ENCODE measurements around the gene ZNF678. TPM values are rescaled to one million over a fixed set of nuclear protein-coding genes. Genes with fewer than 3 reads are reported as not detected.

Gene ZNF678
- total and polyA plus RNA-seq, 11 donors, result 0.99 to 6.0 (median 3.1) TPM

- ATAC-seq (no peak), DNase-seq (no peak)
- Histone ChIP-seq H3K27me3 (no peaks in the 10 kb centered on the region), H3K4me3 (no peak overlapping the region), H3K36me3 (no peaks in the 10 kb centered on the region), H3K27ac (no peak overlapping the region), H3K4me1 (peaks cover 0 to 19% (median 7%) of the 10 kb centered on the region in 12 donors), H3K9me3 (no peaks in the 10 kb centered on the region)
- intact Hi-C loops (cut with DNase I), result loop anchor here in 4 of 10 donors (10.0 kb wide), 3 partner anchors 156 to 376 kb away; partner anchors contain the start of genes JMJD4 (in 1 of the 4), SNAP47 (in 1 of the 4) and WNT9A (in 1 of the 4)
- TF ChIP-seq POLR2A (IDR thresholded peaks at IDR 0.05) (no peak), CTCF (IDR thresholded peaks at IDR 0.05) (no peak)
- 74 to 98% (median 94%) methylated on average over 3 of the region's 3 CpGs for WGBS, 4 donors
Measured at GRCh38 chr1:227568593-227568992, 5.2 kb downstream of the ZNF678 start.

- H3K4me1 ChIP-seq, result peaks cover 0 to 11% (median 0%) of the 10 kb centered on the region in 12 donors
- no peaks in the 10 kb centered on the region for H3K36me3 ChIP-seq
- H3K27me3 ChIP-seq, result no peaks in the 10 kb centered on the region
- peak in 2 of 5 donors; percentile 32 to 50 for DNase-seq
- TF ChIP-seq POLR2A (IDR thresholded peaks at IDR 0.05), result no peak
- TF ChIP-seq CTCF (IDR thresholded peaks at IDR 0.05), result no peak
- WGBS, 4 donors, result 47 to 62% (median 53%) methylated on average over 7 of the region's 7 CpGs
- intact Hi-C loops (cut with DNase I), result no loop called here
- H3K27ac ChIP-seq, result no peak overlapping the region
- H3K9me3 ChIP-seq, result peaks cover 0 to 23% (median 4%) of the 10 kb centered on the region in 12 donors
- ATAC-seq, result peak; percentile 69 to 86 (median 82)
- H3K4me3 ChIP-seq, result no peak overlapping the region
Measured at GRCh38 chr1:227572752-227573151, 9.4 kb downstream of the ZNF678 start.

GRCh38 chr1:227574926-227575325, 11.6 kb downstream of the ZNF678 start:
- TF ChIP-seq CTCF (IDR thresholded peaks at IDR 0.05), result no peak
- TF ChIP-seq POLR2A (IDR thresholded peaks at IDR 0.05), result no peak
- Histone ChIP-seq H3K27ac (no peak overlapping the region), H3K9me3 (peaks cover 0 to 33% (median 4%) of the 10 kb centered on the region in 12 donors), H3K4me3 (no peak overlapping the region), H3K27me3 (no peaks in the 10 kb centered on the region), H3K4me1 (peaks cover 0 to 17% (median 0%) of the 10 kb centered on the region in 12 donors), H3K36me3 (no peaks in the 10 kb centered on the region)
- DNase-seq (no peak), ATAC-seq (no peak)
- 90 to 100% (median 95%) methylated on average over 1 of the region's 1 CpG for WGBS, 4 donors
- intact Hi-C loops (cut with DNase I), result no loop called here

- Histone ChIP-seq H3K27me3 (no peaks in the 10 kb centered on the region), H3K4me1 (peaks cover 0 to 17% (median 0%) of the 10 kb centered on the region in 12 donors), H3K9me3 (peaks cover 0 to 33% (median 4%) of the 10 kb centered on the region in 12 donors), H3K4me3 (no peak overlapping the region), H3K36me3 (no peaks in the 10 kb centered on the region), H3K27ac (no peak overlapping the region)
- intact Hi-C loops (cut with DNase I), result no loop called here
- TF ChIP-seq CTCF (IDR thresholded peaks at IDR 0.05) (no peak), POLR2A (IDR thresholded peaks at IDR 0.05) (no peak)
- peak in 2 of 4 donors; percentile 24 to 34 for ATAC-seq
- DNase-seq, result no peak
Measured at GRCh38 chr1:227576189-227576588, 12.8 kb downstream of the ZNF678 start.

All from heart left ventricle (tissue), 16 donors.